HG03520 (cell line): ENCODE data around the gene TPH2.

ENCODE experiments used
- ATAC-seq: cut with Tn5 transposase; IDR thresholded peaks from one replicate; pipeline ENCODE4 v1.9.1; 2021; ENCODE audit warnings: mild to moderate bottlenecking, moderate library complexity; ENCODE audit not compliant: unreplicated experiment

Gene TPH2

DNA sequence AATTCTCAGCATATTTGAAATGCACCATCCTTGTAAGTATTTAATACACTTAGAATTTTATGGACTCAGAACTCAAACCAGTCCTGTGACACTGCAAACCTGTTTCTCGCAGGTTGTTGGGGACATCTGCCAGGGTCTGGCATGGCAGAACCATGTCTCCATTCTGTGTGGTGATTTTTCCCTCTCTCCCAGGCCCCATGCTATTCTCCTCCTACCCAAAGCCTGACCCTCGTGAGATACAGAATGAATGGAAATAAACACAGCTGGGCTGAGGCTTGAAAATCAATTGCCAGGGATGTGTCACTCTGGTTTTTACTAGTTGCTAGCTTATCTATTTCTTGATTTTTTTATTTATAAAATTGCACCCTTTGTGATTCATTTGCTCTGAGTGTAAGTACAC lies 19.8 kb downstream of the TPH2 start:
- no peak for ATAC-seq

DNA sequence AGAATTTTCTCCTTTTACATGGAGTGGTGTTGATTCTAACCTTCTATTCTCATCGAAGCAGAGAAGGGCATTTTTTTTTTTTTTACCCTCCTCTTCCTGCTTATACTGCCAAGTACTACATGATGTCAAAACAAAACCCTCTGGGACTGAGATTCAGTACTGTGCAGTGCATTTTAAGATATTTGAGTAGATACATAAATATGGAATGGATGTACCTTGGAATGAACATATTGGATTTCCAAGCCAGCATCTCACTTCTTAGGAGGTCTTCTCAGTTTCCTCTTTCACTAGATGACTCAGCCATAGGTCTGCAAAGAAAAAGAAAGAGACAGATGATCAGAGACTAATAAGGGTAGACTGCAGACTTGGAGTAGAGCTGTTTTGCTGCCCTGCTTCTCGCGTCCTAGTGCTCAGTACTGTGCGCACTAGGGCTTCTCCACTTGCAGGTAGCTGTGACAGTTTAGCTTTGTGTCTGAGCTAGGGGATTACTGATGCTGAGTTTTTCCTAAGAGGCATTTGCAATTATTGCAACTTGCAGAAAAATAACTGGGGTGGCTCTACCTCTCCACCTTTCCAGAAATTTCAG lies 20.4 kb downstream of the TPH2 start:
- no peak for ATAC-seq

DNA sequence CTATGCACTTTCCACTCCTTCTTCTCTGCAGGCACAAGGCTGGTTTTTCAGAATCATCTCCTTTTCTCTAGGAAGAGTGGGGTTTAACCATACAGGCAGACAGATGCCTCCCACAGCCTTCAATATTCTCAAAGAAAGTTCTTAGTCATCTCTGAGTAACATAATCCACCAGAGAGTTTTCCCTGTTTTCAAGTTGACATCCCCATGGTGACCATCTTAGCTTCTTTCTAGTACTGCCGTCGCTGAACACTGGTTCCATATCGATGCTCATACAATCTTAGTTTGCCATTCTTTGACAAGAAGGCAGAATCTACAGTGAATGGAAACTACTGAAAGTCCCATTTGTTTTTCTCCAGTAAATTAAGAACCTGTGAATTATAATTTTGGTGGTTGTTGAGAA lies 28.6 kb downstream of the TPH2 start:
- no peak for ATAC-seq

GRCh38 chr12:71969330-71969729 lies 30.7 kb downstream of the TPH2 start:
- ATAC-seq = no peak

DNA sequence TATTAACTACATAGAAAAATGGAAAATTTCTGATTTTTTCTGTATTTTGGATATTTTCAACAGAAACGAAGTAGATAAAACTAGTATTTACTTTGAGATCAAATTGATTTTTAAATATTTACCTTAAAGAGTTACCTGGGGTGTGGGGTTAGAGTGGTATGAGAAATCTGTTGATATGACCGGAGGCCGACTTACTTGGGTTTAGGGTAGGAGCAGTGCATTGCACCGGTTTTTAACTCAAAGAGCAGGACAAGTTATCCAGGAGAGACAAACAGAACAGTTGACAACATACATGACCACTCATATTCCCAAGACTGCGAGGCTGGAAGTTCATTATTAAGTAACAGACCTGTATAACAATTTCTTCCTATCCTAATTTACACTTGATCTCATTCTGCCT lies 31.4 kb downstream of the TPH2 start:
- ATAC-seq = no peak

DNA sequence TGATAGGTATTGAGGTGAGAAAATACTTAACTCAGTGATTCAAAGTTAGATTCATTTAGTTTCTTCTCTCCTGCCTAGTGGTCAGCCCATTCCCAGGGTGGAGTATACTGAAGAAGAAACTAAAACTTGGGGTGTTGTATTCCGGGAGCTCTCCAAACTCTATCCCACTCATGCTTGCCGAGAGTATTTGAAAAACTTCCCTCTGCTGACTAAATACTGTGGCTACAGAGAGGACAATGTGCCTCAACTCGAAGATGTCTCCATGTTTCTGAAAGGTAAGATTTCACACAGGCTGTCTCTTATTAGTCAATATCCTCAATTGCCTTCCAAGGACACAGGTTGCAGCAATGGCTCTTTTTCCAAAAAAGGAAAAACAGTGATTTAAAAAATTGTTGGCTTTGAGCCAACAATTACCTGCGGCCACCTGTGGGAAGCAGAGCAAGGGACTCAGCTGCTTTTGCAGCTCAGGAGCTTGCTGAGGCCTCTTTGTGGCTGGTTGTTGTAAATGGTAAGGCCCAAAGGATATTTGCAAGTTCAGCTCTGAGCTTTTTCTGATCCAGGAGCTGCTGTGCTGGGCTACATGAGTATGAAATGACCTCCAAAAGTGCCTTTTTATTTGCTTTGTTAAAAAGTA lies 33.9 kb downstream of the TPH2 start:
- no peak for ATAC-seq

GRCh38 chr12:71973687-71974086 lies 35.0 kb downstream of the TPH2 start:
- no peak for ATAC-seq

DNA sequence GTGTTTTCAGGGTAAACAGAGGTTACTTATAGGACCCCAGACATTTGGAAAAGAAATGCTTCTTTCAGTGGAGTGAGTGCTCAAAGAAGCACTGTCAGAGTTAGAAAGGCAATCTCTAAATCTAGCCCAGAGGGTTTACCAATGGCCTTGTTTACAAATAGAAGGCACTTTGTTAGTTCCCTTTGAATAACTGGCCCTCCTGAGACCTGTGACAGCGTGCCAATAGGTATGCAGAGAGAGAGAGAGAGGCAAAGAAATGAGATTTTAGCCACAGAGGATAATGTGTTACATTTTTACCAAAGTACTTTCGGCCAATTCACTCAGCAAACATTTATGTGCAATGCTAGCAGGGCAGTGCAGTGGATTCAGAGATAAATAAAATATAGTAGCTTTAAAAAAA lies 41.9 kb downstream of the TPH2 start:
- ATAC-seq = no peak

GRCh38 chr12:71981149-71981548 lies 42.5 kb downstream of the TPH2 start:
- no peak for ATAC-seq

DNA sequence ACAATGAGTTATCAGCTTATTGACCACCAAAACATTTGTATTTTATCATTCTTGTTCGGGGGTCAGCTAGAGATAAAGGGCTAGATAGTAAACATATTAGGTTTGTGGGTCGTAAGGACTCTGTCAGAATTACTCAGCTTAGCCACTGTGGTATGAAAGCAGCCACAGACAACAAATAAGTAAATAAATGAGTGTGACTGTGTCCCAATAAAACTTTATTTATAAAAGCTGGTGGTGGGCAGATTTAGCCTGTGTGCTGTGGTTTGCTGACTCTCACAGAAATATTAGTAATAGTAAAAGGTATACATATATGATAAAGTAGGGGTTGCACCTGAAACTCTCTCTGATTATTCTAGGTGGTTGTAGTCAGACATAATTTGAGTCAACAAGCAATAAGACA lies 56.1 kb downstream of the TPH2 start:
- ATAC-seq = no peak

DNA sequence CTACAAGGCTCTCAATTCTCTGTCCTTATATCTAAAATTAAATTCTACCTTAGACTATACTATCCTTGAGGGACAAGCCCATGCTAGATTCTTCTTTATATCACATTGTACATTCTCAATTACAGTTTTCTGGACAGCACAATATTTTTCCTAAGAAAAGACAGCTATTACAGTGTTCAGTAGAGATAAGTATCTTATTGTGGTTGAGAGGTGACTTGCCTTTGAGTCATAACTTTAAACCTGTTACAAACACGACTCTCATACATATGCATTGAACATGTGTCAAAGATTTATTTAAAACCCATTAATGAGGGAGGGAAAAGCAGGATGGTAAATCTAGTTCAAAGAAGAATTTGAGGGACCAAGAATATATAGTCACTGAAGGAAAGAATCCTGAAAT lies 61.1 kb downstream of the TPH2 start:
- ATAC-seq = no peak

- ATAC-seq = no peak
Measured at GRCh38 chr12:72000969-72001648, 62.5 kb downstream of the TPH2 start.

DNA sequence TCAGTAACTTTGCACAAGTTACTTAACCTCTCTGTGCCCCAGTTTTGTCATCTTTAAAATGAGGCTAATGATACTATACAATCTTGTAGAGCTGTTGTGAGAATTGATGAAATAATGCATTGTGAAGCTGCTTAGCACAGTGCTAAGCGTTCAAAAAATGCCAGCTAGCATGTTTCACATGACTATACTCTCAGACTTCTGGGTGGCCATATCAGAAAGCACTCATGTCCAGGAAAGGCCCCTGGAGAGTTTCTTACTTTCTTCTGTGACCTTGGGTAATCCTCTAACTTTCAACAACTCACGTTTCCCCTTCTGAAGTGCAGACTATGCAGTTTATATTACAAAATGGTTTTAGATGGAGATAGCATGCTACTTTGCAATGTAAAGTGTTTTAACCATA lies 68.1 kb downstream of the TPH2 start:
- ATAC-seq = no peak

- ATAC-seq = no peak
Measured at GRCh38 chr12:72010356-72010755, 71.7 kb downstream of the TPH2 start.

DNA sequence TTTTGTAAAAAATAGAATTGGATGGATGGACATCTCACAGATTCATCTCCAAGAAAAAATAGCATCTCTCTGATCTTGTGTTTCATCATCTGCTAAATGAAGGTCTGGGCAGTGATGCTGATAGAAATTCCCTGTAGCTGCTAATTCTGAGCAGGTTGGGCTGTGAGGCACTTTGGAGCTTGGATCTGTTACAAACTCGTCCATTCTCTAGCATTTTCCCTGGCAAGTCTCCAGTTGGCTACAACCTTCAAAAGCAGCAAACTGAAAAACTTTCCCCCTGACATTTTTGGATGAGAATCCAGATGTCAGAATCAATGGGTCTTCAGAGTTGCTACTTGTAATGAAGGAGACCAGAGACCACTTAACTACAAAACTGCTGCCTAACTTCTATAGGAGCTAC lies 72.7 kb downstream of the TPH2 start:
- no peak for ATAC-seq

- no peak for ATAC-seq
Measured at GRCh38 chr12:72012874-72013273, 74.2 kb downstream of the TPH2 start.

GRCh38 chr12:72015895-72016294 lies 77.2 kb downstream of the TPH2 start:
- no peak for ATAC-seq

DNA sequence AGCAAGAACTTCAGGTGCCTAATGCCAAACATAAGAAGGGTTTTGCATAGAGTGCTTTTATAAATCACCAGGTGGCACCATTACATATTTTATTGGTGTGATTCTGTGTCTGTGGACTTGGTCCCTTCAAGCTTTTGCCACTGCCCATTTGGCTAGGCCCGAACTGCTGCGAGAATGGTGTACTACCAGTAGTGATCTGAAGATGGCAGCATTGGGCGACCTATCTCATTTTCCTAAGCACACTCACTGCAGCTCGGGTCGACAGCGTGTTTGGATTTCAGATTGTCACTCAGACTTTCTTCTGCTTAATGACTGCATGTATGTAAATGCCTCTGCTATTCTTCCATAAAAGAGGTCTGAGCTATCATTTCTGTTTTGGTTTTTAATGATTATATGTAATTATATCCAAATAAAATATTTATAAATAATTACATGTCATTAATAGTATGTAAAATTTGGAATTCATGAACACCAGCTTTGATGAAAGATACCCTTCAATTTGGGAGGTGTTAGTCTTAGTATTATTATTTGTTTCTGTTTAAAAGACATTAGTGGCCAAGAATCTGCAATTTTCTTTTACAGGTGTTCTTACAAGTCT lies 78.5 kb downstream of the TPH2 start:
- peak; percentile 99 for ATAC-seq

DNA sequence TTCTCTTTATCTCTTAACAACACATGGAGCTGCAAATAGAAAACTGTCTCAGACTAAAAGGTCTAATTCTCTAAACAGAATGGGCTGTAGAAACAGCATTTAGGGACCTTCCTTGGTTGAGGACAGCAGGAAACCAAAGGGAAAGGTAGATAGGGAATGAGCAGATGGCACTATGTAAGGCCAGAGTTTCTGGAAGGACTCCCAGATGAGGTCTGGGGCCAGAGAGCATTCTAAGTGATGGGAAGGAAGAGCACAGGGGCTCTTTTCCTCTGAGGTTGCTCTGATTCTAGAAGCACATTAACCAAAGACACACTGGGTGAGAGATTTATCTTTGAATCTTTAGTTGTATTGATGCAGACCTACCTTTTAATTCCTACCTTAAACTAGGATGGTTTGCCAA lies 79.4 kb downstream of the TPH2 start:
- ATAC-seq = no peak

DNA sequence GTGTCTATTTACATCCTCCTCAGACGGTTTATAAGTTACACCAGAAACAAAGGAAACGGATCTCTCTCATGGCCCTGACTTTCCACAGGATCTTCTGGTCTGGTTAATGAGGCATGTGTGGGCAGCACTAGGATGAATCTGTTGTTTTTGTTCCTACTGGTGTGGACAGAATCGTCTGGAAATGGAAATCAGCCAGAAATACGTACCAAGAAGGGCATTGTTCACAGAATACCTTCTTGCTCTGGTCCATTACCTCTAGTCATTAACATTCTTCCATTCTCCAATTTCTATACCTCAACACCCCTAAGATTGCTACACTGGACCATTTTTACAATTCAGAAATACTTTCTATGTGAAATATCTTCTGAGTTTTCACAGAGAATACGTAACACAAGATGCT lies 86.0 kb downstream of the TPH2 start:
- no peak for ATAC-seq

GRCh38 chr12:72025524-72025923 lies 86.9 kb downstream of the TPH2 start:
- no peak for ATAC-seq

DNA sequence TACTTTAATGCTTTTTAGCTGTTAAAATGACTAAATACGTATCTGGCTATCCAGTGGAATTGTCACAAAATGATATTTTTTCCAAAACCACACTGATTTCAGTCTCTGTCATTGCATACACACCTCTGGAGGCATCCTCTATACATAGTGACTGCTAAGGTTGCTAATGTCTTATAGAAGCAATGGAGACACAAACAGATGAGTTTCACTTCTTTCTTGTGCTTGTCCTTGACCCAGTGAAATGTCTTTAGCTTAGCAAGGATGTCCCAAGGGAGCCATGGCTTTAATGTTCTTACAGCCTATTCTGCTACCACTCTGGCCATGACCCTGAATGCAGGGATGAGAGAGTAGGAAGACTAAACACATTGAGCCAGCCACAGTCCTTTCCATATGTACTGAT lies 90.3 kb downstream of the TPH2 start:
- ATAC-seq = no peak
